HG03575 (cell line): Measurements from ENCODE around the gene DACT1.

ENCODE experiments used
- ATAC-seq: cut with Tn5 transposase; IDR thresholded peaks from one replicate; pipeline ENCODE4 v1.9.1; 2021; ENCODE audit not compliant: unreplicated experiment, insufficient number of reproducible peaks, low FRiP score; ENCODE audit errors: extremely low read depth

Gene DACT1

DNA sequence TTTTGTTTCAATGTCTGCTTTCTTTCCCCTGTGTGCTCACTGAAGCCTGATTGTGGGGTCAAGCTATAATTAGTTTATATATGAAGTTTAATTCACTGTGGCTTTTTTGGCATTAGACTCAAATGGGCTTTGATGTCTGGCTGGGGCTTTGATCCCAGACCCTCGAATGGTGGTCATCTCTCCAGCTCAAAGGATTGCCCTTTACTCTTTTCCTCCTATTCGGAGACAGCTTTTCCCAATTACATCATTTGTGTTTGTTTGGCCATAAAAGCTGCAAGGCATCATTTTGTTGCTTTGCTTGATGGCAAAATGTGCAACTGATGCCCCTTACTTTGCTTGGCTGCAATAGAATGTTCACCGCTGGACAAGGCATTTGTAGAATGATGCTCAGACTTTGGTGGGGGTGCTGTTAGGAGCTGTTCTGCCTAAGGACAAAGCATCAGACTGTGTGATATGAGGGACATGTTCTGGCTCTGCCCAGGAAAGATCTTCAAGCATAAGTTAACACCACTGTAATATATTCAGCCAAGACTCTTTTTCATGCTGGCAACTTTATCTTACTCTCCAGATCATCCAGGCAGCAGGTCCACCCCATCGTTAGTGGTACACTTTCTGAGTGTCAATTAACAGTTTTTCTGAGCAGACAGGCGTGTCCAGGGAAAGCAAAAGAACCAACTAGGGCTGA, 3.2 kb upstream of the DACT1 start:
- no peak for ATAC-seq

GRCh38 chr14:58635091-58635830, 2.5 kb upstream of the DACT1 start:
- no peak for ATAC-seq

GRCh38 chr14:58636129-58636528, 1.6 kb upstream of the DACT1 start:
- ATAC-seq, result no peak

- no peak for ATAC-seq
These were observed 747 bp upstream of the DACT1 start for GRCh38 chr14:58637040-58637390.

- ATAC-seq, result no peak
These were observed 752 bp downstream of the DACT1 start for GRCh38 chr14:58638231-58639197.

- no peak for ATAC-seq
These were observed 1.4 kb downstream of the DACT1 start for GRCh38 chr14:58639198-58639565.

DNA sequence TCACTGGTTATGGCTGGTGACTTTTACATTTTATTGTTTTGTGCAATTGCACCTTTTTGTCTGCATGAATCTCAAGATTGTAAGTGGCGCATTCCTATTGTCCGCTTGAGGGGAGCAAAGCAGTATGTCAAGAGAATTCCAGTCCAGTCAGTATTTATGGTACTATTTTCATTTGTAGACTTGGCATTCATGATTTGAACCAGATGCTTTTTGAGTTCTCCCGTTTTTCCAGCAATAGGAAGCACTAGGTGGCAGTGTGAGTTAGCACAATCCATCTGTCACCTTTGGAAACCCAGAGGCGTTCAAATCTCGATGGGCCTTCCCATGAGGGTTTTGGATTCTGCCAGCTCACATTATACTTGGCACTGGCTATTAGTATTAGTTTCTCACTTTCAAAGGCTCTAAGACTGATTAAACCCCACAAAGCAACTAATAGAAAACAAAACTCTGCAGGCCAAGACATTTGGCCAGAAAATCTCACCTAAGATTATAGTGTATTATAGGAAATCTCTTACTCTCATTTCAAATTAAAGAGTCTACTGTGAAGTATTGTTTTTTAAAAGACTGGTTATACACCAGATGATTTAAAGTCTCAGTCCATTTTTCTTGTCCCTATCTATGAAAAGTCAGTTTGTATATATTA, 2.2 kb downstream of the DACT1 start:
- no peak for ATAC-seq

DNA sequence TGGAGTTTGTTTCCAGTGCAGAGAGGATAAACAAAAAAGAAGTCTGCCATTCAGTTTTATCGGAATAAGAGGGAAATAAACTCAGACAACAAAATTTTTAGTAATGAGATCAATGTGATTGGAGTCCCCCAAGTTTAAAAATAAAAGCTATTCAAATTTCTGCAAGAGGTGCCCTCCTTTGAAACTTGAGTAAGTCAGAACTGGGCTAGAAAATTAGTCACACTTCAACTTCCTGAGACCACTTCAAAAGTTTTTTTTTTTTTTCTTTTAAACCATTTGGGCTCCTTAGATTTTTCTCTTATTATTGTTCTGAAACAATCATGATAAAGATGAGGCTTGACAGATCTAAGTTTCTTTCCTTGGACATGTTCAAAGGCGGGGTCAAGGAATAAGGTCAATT, 3.2 kb downstream of the DACT1 start:
- no peak for ATAC-seq

- ATAC-seq, result no peak
These were observed 3.7 kb downstream of the DACT1 start for GRCh38 chr14:58641509-58641908.

- no peak for ATAC-seq
These were observed 5.6 kb downstream of the DACT1 start for GRCh38 chr14:58643366-58643765.

- no peak for ATAC-seq
These were observed 7.9 kb downstream of the DACT1 start for GRCh38 chr14:58645641-58646040.

DNA sequence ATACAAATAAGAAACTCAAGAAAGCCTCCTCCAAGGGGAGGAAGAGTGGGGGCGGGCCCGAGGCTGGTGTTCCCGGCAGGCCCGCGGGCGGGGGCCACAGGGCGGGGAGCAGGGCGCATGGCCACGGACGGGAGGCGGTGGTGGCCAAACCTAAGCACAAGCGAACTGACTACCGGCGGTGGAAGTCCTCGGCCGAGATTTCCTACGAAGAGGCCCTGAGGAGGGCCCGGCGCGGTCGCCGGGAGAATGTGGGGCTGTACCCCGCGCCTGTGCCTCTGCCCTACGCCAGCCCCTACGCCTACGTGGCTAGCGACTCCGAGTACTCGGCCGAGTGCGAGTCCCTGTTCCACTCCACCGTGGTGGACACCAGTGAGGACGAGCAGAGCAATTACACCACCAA, 8.7 kb downstream of the DACT1 start:
- no peak for ATAC-seq

DNA sequence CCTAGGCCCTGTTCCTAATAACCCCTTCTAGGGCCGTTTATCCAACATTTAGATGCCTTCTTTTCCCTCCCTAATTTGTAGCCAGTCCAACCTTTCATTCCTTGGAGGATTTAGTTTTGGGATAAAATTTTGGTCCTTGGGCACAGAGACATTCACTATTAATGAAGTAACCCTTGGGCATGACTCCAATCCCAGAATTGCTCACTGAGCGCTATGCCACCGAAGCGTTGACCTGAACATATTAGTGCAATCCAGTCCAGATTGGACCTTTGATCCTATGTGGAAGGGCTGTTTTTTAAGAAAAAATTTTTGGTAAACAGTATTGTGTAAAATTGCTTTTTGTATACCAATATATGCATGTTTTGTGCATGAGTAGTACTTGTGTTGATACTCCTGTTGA, 10.0 kb downstream of the DACT1 start:
- no peak for ATAC-seq

GRCh38 chr14:58650857-58651256, 13.1 kb downstream of the DACT1 start:
- no peak for ATAC-seq

- no peak for ATAC-seq
These were observed 19.1 kb downstream of the DACT1 start for GRCh38 chr14:58656671-58657411.

GRCh38 chr14:58659061-58659460, 21.3 kb downstream of the DACT1 start:
- ATAC-seq, result no peak

DNA sequence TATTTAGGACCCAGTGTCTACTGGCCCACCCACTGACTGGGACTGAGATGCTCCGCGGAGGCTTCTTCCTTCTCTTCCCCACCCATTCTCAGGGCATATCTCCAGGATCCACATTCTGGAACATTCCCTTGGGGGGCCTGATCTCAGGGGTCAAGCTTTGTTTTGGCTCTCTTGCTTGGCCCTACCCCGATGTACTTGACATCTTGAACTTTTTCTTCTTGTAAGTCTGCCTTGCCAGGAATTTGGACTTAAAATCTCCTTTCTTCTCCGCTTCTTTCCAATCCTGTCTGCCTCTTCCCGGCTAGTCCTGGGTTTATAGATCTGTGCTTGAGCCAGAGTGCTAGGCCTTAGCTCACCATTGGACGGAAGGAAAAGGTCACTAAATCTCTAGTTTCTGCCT, 22.1 kb downstream of the DACT1 start:
- ATAC-seq, result no peak

DNA sequence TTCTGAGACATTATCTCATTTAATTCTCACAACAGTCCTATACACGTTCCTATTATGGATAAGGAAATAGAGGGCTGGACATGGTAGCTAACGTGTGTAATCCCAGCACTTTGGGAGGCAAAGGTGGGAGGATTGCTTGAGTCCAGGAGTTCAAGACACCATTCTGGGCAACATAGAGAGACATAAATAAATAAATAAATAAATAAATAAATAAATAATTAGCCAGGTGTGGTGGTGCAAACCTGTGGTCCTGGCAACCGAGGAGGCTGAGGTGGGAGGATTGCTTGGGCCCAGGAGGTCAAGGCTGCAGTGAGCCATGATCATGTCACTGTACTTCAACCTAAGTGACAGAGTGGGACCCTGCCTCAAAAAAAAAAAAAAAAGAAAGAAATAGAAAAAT, 22.6 kb downstream of the DACT1 start:
- no peak for ATAC-seq

- no peak for ATAC-seq
These were observed 24.3 kb downstream of the DACT1 start for GRCh38 chr14:58662018-58662417.
